Stimulated activated CD4-positive, alpha-beta T cell treated with anti-CD3 and anti-CD28 coated beads, TNF-alpha, amount 100 ng/mL, for 24 hours (primary cell): ENCODE measurements around the gene FAM81B.

ENCODE experiments used
- DNase-seq, 3 experiments: peaks; one replicate each; pipeline ENCODE4 v3.0.0-alpha.2; 2020; ENCODE audit warnings: low read depth in 3 of 3

The FAM81B gene

GRCh38 chr5:95471487-95471886 lies 80.3 kb downstream of the FAM81B start:
- no peak for DNase-seq

DNA sequence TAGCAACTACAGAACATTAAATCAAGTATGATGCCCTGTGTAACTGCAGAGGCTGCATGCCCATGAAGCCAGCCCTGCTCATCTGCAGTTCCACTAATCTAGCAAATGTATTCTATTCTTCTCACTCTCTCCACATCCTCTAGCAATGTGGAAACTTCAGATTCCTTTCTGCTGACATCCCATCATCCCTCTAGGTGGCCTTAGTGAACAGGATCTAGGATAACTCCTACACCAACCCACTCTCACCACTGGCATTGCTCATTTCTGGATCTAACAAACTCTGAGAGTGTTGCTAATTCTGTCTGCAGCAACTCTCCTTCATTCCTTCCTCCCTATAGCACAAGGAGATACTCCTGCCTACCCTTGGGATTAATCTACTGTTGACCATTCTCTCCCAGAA lies 80.8 kb downstream of the FAM81B start:
- DNase-seq: no peak

- DNase-seq: no peak
Measured at GRCh38 chr5:95484421-95484820, 93.3 kb downstream of the FAM81B start.

DNA sequence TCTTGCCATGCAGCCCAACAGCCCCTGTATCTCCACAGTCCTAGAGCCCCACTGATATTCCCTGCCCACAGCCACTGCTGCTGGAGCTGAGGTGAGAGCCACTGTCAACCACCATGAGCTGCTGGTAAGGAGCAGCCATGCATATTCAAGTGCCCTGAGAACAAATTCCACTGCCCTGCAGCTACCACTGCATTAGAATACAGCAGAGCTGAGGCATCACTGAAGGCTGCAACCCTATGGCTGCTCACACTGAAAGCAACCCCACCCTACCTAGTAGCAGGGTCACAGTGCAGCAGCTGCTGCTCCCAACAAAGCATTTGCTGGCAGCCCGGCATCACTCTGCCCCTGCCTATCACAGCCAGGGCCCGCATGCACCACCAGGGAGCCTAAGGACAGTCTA lies 95.0 kb downstream of the FAM81B start:
- no peak for DNase-seq

GRCh38 chr5:95487880-95488279 lies 96.7 kb downstream of the FAM81B start:
- DNase-seq: no peak
